ENCODE measurements around the gene FMNL2. TPM values are rescaled to one million over a fixed set of nuclear protein-coding genes. Genes with fewer than 3 reads are reported as not detected.
A peak's percentile ranks its signal among the peaks of the same experiment; 100 is the strongest.

FMNL2 gene
- total and polyA plus RNA-seq, 2 experiments from 2014 or later = 4.4 to 18.6 TPM

- Histone ChIP-seq H3K27me3 (replicated peaks; ENCODE audit: insufficient read depth) (no peaks in the 10 kb centered on the region), H3F3A (ENCODE audit: insufficient read depth) (no peaks in the 10 kb centered on the region), H4K20me1 (ENCODE audit: insufficient read depth) (no peaks in the 10 kb centered on the region), H3K4me2 (ENCODE audit: unreplicated experiment) (no peak overlapping the region), H3K9me3 (ENCODE audit: low read depth) (no peaks in the 10 kb centered on the region), H3K36me3 (ENCODE audit: low read depth) (no peaks in the 10 kb centered on the region), H3K4me1 (ENCODE audit: insufficient read depth) (peaks cover 8% of the 10 kb centered on the region; the same call in 1 of the 2 replicates), H3K9me2 (ENCODE audit: insufficient read depth) (no peaks in the 10 kb centered on the region), H3K9ac (no peak overlapping the region), H3K27ac (no peak overlapping the region), H3K79me2 (ENCODE audit: insufficient read depth) (peaks cover 73% of the 10 kb centered on the region), H3K4me3 (no peak overlapping the region), H2AFZ (no peak overlapping the region)
- in situ Hi-C loops (cut with MboI) = no loop called here
- no peak for TF ChIP-seq EZH2phosphoT487 (IDR thresholded peaks at IDR 0.05; ENCODE audit: insufficient read depth, low read depth)
- no peak for TF ChIP-seq EZH2 (IDR thresholded peaks at IDR 0.05; ENCODE audit: insufficient read depth, poor library complexity, severe bottlenecking)
- no peak for DNase-seq
- 90 to 100% methylated on average over 1 of the region's 1 CpG for WGBS, 2 experiments (ENCODE audit: low coverage in 1 of 2, low lambda C conversion rate in 2 of 2, missing lambda C conversion rate in 2 of 2)
Measured at GRCh38 chr2:152454371-152454770, 119.4 kb downstream of the FMNL2 start.

DNA sequence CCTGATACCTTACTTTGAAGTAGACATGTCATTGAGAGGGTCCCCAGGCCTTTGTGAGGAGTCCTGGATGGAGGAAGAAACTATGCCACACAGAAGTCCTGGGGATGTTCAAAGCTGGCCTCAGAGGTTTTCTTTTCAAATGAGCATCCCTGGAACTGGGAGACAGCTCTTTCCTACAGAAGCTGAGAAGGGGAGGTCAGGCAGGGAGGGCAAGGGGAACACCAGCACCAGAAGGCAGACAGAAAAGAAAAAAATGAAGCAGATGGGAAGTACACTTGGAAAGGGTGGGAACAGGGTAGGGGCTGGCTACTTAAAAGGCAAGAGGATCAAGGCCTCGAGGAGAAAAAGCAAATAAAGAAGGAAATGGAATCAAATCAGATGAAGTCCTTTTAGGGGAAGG is 120.0 kb downstream of the FMNL2 start:
- Histone ChIP-seq H2AFZ (no peak overlapping the region), H3F3A (ENCODE audit: insufficient read depth) (no peaks in the 10 kb centered on the region), H3K27ac (no peak overlapping the region), H3K9me2 (ENCODE audit: insufficient read depth) (no peaks in the 10 kb centered on the region), H4K20me1 (ENCODE audit: insufficient read depth) (no peaks in the 10 kb centered on the region), H3K9me3 (ENCODE audit: low read depth) (no peaks in the 10 kb centered on the region), H3K4me1 (ENCODE audit: insufficient read depth) (peaks cover 8% of the 10 kb centered on the region; the same call in 1 of the 2 replicates), H3K4me2 (ENCODE audit: unreplicated experiment) (no peak overlapping the region), H3K79me2 (ENCODE audit: insufficient read depth) (peaks cover 73% of the 10 kb centered on the region), H3K27me3 (replicated peaks; ENCODE audit: insufficient read depth) (no peaks in the 10 kb centered on the region), H3K36me3 (ENCODE audit: low read depth) (no peaks in the 10 kb centered on the region), H3K9ac (no peak overlapping the region), H3K4me3 (no peak overlapping the region)
- 100% methylated on average over 1 of the region's 1 CpG for WGBS, 2 experiments (ENCODE audit: low coverage in 1 of 2, low lambda C conversion rate in 2 of 2, missing lambda C conversion rate in 2 of 2)
- in situ Hi-C loops (cut with MboI) = no loop called here
- no peak for TF ChIP-seq EZH2 (IDR thresholded peaks at IDR 0.05; ENCODE audit: insufficient read depth, poor library complexity, severe bottlenecking)
- no peak for TF ChIP-seq EZH2phosphoT487 (IDR thresholded peaks at IDR 0.05; ENCODE audit: insufficient read depth, low read depth)
- no peak for DNase-seq

DNA sequence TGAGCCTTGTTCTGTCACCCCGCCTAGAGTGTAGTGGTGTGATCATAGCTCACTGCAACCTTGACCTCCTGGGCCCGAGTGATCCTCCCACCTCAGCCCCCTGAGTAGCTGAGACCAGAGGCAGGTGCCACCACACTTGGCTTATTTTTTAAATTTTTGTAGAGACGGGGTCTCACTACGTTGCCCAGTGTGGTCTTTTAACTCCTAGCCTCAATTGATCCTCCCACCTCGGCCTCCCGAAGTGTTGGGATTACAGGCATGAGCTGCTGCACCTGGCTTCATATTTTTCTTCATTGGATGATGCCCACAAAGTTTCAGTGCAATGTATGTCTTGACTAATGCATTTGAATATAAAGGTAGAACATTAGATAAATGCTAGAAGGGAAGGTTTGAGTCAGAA is 120.8 kb downstream of the FMNL2 start:
- no peaks in the 10 kb centered on the region for H3K36me3 ChIP-seq (ENCODE audit: low read depth)
- TF ChIP-seq EZH2phosphoT487 (IDR thresholded peaks at IDR 0.05; ENCODE audit: insufficient read depth, low read depth) (no peak), EZH2 (IDR thresholded peaks at IDR 0.05; ENCODE audit: insufficient read depth, poor library complexity, severe bottlenecking) (no peak)
- H3K4me1 ChIP-seq (ENCODE audit: insufficient read depth) = peaks cover 8% of the 10 kb centered on the region; the same call in 1 of the 2 replicates
- H3K27ac ChIP-seq = no peak overlapping the region
- H3K9me2 ChIP-seq (ENCODE audit: insufficient read depth) = no peaks in the 10 kb centered on the region
- no peaks in the 10 kb centered on the region for H3K9me3 ChIP-seq (ENCODE audit: low read depth)
- in situ Hi-C loops (cut with MboI) = no loop called here
- no peak overlapping the region for H3K9ac ChIP-seq
- H3F3A ChIP-seq (ENCODE audit: insufficient read depth) = no peaks in the 10 kb centered on the region
- no peaks in the 10 kb centered on the region for H4K20me1 ChIP-seq (ENCODE audit: insufficient read depth)
- 97 to 99% methylated on average over 6 of the region's 6 CpGs for WGBS, 2 experiments (ENCODE audit: low coverage in 1 of 2, low lambda C conversion rate in 2 of 2, missing lambda C conversion rate in 2 of 2)
- no peak for DNase-seq
- H3K27me3 ChIP-seq (replicated peaks; ENCODE audit: insufficient read depth) = no peaks in the 10 kb centered on the region
- peaks cover 69% of the 10 kb centered on the region; the same call in 1 of the 2 replicates for H3K79me2 ChIP-seq (ENCODE audit: insufficient read depth)
- no peak overlapping the region for H3K4me2 ChIP-seq (ENCODE audit: unreplicated experiment)
- H3K4me3 ChIP-seq = no peak overlapping the region
- no peak overlapping the region for H2AFZ ChIP-seq

DNA sequence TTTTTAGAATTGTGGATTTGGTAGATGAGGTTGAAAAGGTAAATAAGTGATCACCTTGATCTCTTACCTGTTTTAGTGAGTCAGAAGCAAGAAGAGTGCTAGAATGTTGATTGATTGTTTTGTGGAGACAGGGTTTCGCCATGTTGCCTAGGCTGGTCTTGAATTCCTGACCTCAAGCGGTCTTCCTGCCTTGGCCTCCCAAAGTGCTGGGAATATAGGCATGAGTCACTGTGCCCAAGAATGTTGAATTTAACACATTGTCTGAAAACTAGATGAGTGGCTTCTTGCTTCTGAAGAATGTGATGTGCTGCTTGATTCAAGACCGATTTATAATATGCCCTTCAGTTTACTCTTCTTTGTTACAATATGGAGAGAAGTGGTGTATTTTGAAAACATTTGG is 121.3 kb downstream of the FMNL2 start:
- Histone ChIP-seq H3K36me3 (ENCODE audit: low read depth) (no peaks in the 10 kb centered on the region), H3K27ac (no peak overlapping the region), H3F3A (ENCODE audit: insufficient read depth) (no peaks in the 10 kb centered on the region), H3K79me2 (ENCODE audit: insufficient read depth) (peaks cover 63% of the 10 kb centered on the region; the same call in 1 of the 2 replicates), H3K9me2 (ENCODE audit: insufficient read depth) (no peaks in the 10 kb centered on the region), H3K4me2 (ENCODE audit: unreplicated experiment) (no peak overlapping the region), H3K4me3 (no peak overlapping the region), H3K9me3 (ENCODE audit: low read depth) (no peaks in the 10 kb centered on the region), H4K20me1 (ENCODE audit: insufficient read depth) (no peaks in the 10 kb centered on the region), H3K4me1 (ENCODE audit: insufficient read depth) (peaks cover 8% of the 10 kb centered on the region; the same call in 1 of the 2 replicates), H2AFZ (no peak overlapping the region), H3K27me3 (replicated peaks; ENCODE audit: insufficient read depth) (no peaks in the 10 kb centered on the region), H3K9ac (no peak overlapping the region)
- TF ChIP-seq EZH2phosphoT487 (IDR thresholded peaks at IDR 0.05; ENCODE audit: insufficient read depth, low read depth) (no peak), EZH2 (IDR thresholded peaks at IDR 0.05; ENCODE audit: insufficient read depth, poor library complexity, severe bottlenecking) (no peak)
- in situ Hi-C loops (cut with MboI) = no loop called here
- WGBS, 2 experiments (ENCODE audit: low coverage in 1 of 2, low lambda C conversion rate in 2 of 2, missing lambda C conversion rate in 2 of 2) = 92 to 98% methylated on average over 3 of the region's 3 CpGs
- peak; percentile 26 for DNase-seq
